Stomach smooth muscle (tissue), 2 donors: ENCODE measurements around the gene RNASEH2A.
A peak's percentile ranks its signal among the peaks of the same experiment; 100 is the strongest.

Experiments used
- H3K27ac ChIP-seq: one replicate; pipeline ENCODE4 v1.7.0; 2013; ENCODE audit warnings: mild to moderate bottlenecking, low read length, inconsistent platforms
- H3K27me3 ChIP-seq, 2 donors: one replicate each; pipeline ENCODE4 v1.7.0; 2013; ENCODE audit warnings: low read length in 2 of 2; ENCODE audit not compliant: insufficient read depth in 2 of 2, control insufficient read depth in 1 of 2
- H3K36me3 ChIP-seq, 2 donors: one replicate each; pipeline ENCODE4 v1.7.0; 2013; ENCODE audit warnings: low read length in 2 of 2; ENCODE audit not compliant: control insufficient read depth in 2 of 2, insufficient read depth in 2 of 2
- H3K4me1 ChIP-seq: one replicate; pipeline ENCODE4 v1.7.0; 2013; ENCODE audit warnings: low read length; ENCODE audit not compliant: control insufficient read depth, insufficient read depth
- H3K4me3 ChIP-seq, 2 donors: one replicate each; pipeline ENCODE4 v1.7.0; 2013; ENCODE audit warnings: low read length in 2 of 2
- H3K9ac ChIP-seq, 2 donors: one replicate each; pipeline ENCODE4 v1.7.0; 2013; ENCODE audit warnings: low read length in 2 of 2, mild to moderate bottlenecking in 1 of 2
- H3K9me3 ChIP-seq, 2 donors: one replicate each; pipeline ENCODE4 v1.7.0; 2013; ENCODE audit warnings: low read length in 2 of 2; ENCODE audit not compliant: control insufficient read depth in 2 of 2
- donor health status: healthy.
- donor health status: Pancreatic carcinoma.

The RNASEH2A gene

DNA sequence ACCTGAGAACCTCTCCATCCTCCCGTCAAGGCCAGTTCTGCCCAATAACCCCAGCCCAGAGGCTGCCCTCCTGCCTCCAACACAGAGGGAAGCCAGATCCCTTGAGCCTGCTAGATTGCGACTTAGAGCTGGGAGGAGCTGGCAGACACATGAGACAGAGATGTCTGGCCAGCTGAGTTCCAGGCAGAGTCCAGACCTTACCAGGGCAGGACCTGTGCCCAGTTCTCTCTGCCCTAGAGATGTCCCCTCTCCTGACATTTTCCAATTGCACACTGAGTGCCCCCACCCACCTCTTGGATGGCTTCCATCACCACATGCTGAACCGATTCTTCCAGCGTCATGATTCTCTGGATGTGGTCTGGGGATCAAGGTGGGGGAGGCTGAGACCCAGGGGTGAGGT, 34.1 kb upstream of the RNASEH2A start:
- Histone ChIP-seq H3K9me3 (no peaks in the 10 kb centered on the region), H3K9ac (no peak overlapping the region), H3K4me1 (peaks cover 12% of the 10 kb centered on the region), H3K27ac (no peak overlapping the region), H3K27me3 (no peaks in the 10 kb centered on the region), H3K4me3 (no peak overlapping the region), H3K36me3 (peaks cover 0 to 2% of the 10 kb centered on the region in 2 donors)

- Histone ChIP-seq H3K27ac (no peak overlapping the region), H3K36me3 (peaks cover 0 to 2% of the 10 kb centered on the region in 2 donors)
These were observed 32.8 kb upstream of the RNASEH2A start for GRCh38 chr19:12773571-12773970.

GRCh38 chr19:12774588-12775555, 31.5 kb upstream of the RNASEH2A start, which contains the start of gene HOOK2:
TSS of gene HOOK2 (minus strand) at chr19:12775552. CDS start at chr19:12775449, 103 bp downstream.
- no peak within 1 kb of the TSS for H3K27ac ChIP-seq
- peak within 1 kb of the TSS; percentile 73 to 84 for H3K4me3 ChIP-seq
- H3K4me1 ChIP-seq: peaks cover 36% of the 10 kb centered on the region
- H3K27me3 ChIP-seq: no peaks in the 10 kb centered on the region
- no peaks in the 10 kb centered on the region for H3K9me3 ChIP-seq
- peaks cover 0 to 2% of the 10 kb centered on the region in 2 donors for H3K36me3 ChIP-seq
- H3K9ac ChIP-seq: peak within 1 kb of the TSS; percentile 64 to 65

More at GRCh38 chr19:12773571-12773970, 32.8 kb upstream of the RNASEH2A start:
- H3K9me3 ChIP-seq: no peaks in the 10 kb centered on the region
- H3K27me3 ChIP-seq: no peaks in the 10 kb centered on the region
- H3K4me3 ChIP-seq: no peak overlapping the region
- peaks cover 25% of the 10 kb centered on the region for H3K4me1 ChIP-seq
- H3K9ac ChIP-seq: no peak overlapping the region

GRCh38 chr19:12777217-12778016, 29.0 kb upstream of the RNASEH2A start:
- peaks cover 43% of the 10 kb centered on the region for H3K4me1 ChIP-seq
- H3K27ac ChIP-seq: peak overlapping the region; percentile 95
- peak overlapping the region; percentile 76 to 93 for H3K9ac ChIP-seq
- no peaks in the 10 kb centered on the region for H3K9me3 ChIP-seq
- H3K36me3 ChIP-seq: no peaks in the 10 kb centered on the region
- no peaks in the 10 kb centered on the region for H3K27me3 ChIP-seq
- peak overlapping the region; percentile 79 to 94 for H3K4me3 ChIP-seq

DNA sequence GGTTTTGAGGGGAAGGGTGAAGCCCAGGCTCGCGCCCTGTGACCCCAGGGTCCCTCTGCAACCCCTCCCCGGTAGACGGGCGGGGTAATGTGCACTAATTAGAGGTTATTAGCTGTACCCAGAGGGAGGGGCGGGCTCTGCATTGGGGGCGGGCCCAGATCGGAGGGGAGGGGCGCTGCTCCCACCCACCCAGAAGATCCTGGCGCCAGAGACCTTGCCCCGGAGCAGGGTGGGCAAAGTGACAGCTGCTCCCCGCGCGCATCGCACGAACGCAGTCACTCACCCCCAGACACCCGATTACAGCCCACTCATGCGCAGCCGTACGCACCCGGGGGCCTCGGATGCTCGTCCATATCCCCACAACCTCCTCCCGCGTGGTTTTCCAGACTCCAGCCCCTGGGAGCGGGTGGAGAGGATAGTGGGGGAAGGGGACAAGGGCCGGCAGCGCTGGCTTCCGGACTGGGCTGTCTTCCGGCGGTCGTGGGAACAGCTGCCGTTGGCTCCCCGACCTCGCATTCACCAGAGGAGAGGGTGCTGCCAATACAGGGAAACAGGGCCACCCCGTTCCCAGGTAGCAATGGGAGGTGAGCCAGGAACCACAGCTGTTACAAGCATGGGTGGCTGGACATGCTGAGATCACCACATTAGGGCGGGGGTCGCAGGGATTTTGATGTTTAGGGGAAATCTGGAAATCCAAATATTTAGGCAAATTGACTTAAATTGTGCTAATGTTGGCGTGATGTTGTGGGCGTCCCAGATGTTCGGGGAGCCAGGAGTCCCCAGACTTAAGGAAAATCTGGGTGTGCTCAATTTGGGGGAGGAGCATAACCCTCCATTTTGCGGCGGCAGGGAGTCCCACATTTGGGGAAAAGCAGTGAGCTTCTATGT, 28.1 kb upstream of the RNASEH2A start:
- H3K27me3 ChIP-seq: no peaks in the 10 kb centered on the region
- peaks cover 50% of the 10 kb centered on the region for H3K4me1 ChIP-seq
- no peaks in the 10 kb centered on the region for H3K9me3 ChIP-seq

DNA sequence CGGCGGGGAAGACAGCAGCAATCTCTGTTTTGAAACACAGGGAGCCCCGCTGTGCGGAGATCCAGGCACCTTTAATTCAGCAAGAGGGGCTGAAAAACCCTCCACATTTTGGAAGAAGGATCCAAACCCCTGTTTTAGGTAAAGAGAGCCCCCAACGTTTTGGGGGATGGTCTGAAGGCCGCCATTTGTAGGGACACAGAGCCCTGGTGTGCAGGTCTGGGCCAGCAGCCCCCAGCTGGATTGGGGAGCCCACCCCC, 27.6 kb upstream of the RNASEH2A start:
- Histone ChIP-seq H3K4me3 (peak overlapping the region; percentile 79 to 94), H3K4me1 (peaks cover 56% of the 10 kb centered on the region), H3K36me3 (no peaks in the 10 kb centered on the region), H3K9ac (peak overlapping the region; percentile 76 to 93), H3K27me3 (no peaks in the 10 kb centered on the region), H3K27ac (peak overlapping the region; percentile 95), H3K9me3 (no peaks in the 10 kb centered on the region)

More for the DNA sequence above, 28.1 kb upstream of the RNASEH2A start:
- Histone ChIP-seq H3K4me3 (peak overlapping the region; percentile 79 to 94), H3K9ac (peak overlapping the region; percentile 76 to 93), H3K27ac (peak overlapping the region; percentile 95), H3K36me3 (no peaks in the 10 kb centered on the region)

GRCh38 chr19:12779162-12779993, 27.0 kb upstream of the RNASEH2A start:
- H3K27ac ChIP-seq: peak overlapping the region; percentile 95
- H3K9me3 ChIP-seq: no peaks in the 10 kb centered on the region
- peaks cover 59% of the 10 kb centered on the region for H3K4me1 ChIP-seq
- no peaks in the 10 kb centered on the region for H3K27me3 ChIP-seq
- H3K36me3 ChIP-seq: no peaks in the 10 kb centered on the region
- H3K4me3 ChIP-seq: peak overlapping the region in 1 of 2 donors; percentile 79
- peak overlapping the region; percentile 76 to 93 for H3K9ac ChIP-seq

GRCh38 chr19:12782174-12782423, 24.3 kb upstream of the RNASEH2A start:
- H3K27me3 ChIP-seq: no peaks in the 10 kb centered on the region
- H3K36me3 ChIP-seq: no peaks in the 10 kb centered on the region
- H3K4me1 ChIP-seq: peaks cover 66% of the 10 kb centered on the region
- H3K27ac ChIP-seq: peak overlapping the region; percentile 100
- H3K9ac ChIP-seq: peak overlapping the region; percentile 74 to 94
- H3K9me3 ChIP-seq: no peaks in the 10 kb centered on the region
- H3K4me3 ChIP-seq: peak overlapping the region; percentile 33 to 78

- Histone ChIP-seq H3K27me3 (no peaks in the 10 kb centered on the region), H3K4me1 (peaks cover 60% of the 10 kb centered on the region)
These were observed 23.7 kb upstream of the RNASEH2A start for GRCh38 chr19:12782424-12783290.

More at GRCh38 chr19:12782424-12783290, 23.7 kb upstream of the RNASEH2A start:
- Histone ChIP-seq H3K9ac (peak overlapping the region; percentile 74 to 94), H3K9me3 (no peaks in the 10 kb centered on the region), H3K4me3 (peak overlapping the region; percentile 33 to 78), H3K36me3 (no peaks in the 10 kb centered on the region), H3K27ac (peak overlapping the region; percentile 100)
